ENCODE data around the gene OTUD5.

OTUD5 gene

DNA sequence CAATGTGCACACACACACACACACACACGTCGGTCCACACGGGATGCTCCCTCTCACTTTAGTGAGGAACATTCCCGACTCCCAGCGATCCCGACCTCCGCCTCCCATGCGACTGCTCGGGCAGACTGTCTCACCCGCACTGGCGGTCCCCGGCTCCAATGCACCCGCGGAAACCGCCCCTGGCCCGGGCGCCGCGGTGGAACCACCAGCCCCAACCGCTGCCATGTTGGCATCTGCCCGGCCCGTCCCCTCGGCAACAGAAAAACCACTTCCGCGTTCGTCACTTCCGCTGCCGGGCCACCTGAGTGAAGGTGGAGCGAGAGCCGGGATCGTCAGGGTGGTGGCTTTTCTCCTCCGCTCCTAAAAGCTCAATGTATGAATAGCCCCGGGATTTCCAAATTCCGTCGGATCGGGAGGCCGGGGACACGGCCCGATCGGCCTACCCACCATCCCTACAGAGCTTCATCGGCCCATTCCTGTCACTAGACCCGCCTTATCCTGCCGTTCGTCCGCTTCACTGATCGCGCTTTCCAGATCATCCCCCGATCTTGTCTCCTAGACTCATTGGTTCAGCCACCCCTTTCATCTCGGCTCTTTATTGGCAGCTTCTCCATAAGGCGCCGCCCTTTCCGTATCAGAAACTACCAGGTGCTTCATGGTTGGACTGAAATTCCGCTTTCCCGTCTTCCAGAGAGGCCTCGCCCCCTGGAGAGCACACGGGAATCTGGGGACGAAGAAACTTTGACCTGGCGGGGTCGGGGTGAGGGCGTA is 45.8 kb downstream of the OTUD5 start, which contains the start of gene SLC35A2:
Gene SLC35A2, minus strand, starts transcription at position 235 of the 771 bp plus-strand sequence. Its CDS starts 10 bp downstream, at position 225.
- peak; percentile 73 to 81 for DNase-seq
- Histone ChIP-seq H2BK12ac (ENCODE audit: low read length) (no peak within 1 kb of the TSS), H2AFZ (ENCODE audit: insufficient read depth, low read length, poor library complexity) (peak within 1 kb of the TSS; percentile 54), H3K4ac (ENCODE audit: low read depth, low read length) (peak within 1 kb of the TSS; percentile 57), H3K9me3 (ENCODE audit: insufficient read depth, low read depth, low read length) (no peaks in the 10 kb centered on the region), H3K4me1 (ENCODE audit: control insufficient read depth in 1 of 2, insufficient read depth in 2 of 2, low read length in 2 of 2) (no peaks in the 10 kb centered on the region), H3K79me1 (ENCODE audit: low read length) (peaks cover 7% of the 10 kb centered on the region), H4K8ac (ENCODE audit: low read depth, low read length) (peak within 1 kb of the TSS; percentile 76), H4K12ac (ENCODE audit: low read depth, low read length) (peak within 1 kb of the TSS; percentile 74), H3K27me3 (ENCODE audit: insufficient read depth, low read length) (no peaks in the 10 kb centered on the region), H3K79me2 (ENCODE audit: control insufficient read depth, insufficient read depth, low read length, poor library complexity) (no peaks in the 10 kb centered on the region), H3K9ac (ENCODE audit: low read length) (peak within 1 kb of the TSS; percentile 87), H3K18ac (ENCODE audit: low read length) (peak within 1 kb of the TSS; percentile 28), H3K4me3 (ENCODE audit: low read depth, low read length) (peak within 1 kb of the TSS; percentile 84), H3K4me2 (ENCODE audit: low read length) (peak within 1 kb of the TSS; percentile 84), H3K27ac (ENCODE audit: low read depth, low read length) (peak within 1 kb of the TSS; percentile 65), H2BK120ac (ENCODE audit: insufficient read depth, low read length, poor library complexity) (no peak within 1 kb of the TSS), H3K36me3 (ENCODE audit: control insufficient read depth in 1 of 2, insufficient read depth in 2 of 2, low read length in 2 of 2) (peaks cover 16 to 22% of the 10 kb centered on the region in 2 experiments), H3K14ac (ENCODE audit: low read length) (peak within 1 kb of the TSS; percentile 87), H2BK5ac (ENCODE audit: low read depth, low read length, poor library complexity) (no peak within 1 kb of the TSS), H4K91ac (ENCODE audit: low read depth, low read length) (peak within 1 kb of the TSS; percentile 67), H3K23ac (ENCODE audit: low read length) (no peak within 1 kb of the TSS), H2AK5ac (ENCODE audit: low read length) (peak within 1 kb of the TSS; percentile 76)
- WGBS (ENCODE audit: extremely low coverage, insufficient coverage, insufficient read length) = no CpG with 5 or more reads among the region's 60 CpGs

DNA sequence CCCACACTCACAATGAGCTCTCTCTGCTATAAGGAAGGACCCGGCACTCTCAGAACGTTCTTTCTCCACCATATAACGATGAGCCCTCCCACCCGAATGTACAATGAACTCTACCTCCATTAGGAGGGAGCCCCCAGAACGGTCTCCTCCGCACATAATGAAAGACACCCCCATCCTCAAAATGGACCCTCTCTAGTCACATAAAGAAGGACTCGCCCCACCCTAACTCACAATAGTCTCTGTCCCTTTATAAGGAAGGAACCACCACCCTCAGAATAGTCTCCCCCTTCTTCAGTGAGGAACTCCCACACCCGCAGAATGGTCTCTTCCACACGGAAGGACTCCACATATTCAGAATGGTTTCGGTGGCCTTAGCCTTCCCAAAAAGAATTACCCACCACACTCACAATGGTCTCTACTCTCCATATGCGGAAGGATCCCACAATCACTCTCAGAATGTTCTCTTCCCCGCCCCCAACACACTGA is 46.4 kb downstream of the OTUD5 start:
- peaks cover 7% of the 10 kb centered on the region for H3K79me1 ChIP-seq (ENCODE audit: low read length)
- no peak overlapping the region for H2BK120ac ChIP-seq (ENCODE audit: insufficient read depth, low read length, poor library complexity)
- H3K4me1 ChIP-seq (ENCODE audit: control insufficient read depth in 1 of 2, insufficient read depth in 2 of 2, low read length in 2 of 2) = no peaks in the 10 kb centered on the region
- no peak overlapping the region for H2BK12ac ChIP-seq (ENCODE audit: low read length)
- peak overlapping the region; percentile 84 for H3K4me2 ChIP-seq (ENCODE audit: low read length)
- H3K36me3 ChIP-seq (ENCODE audit: control insufficient read depth in 1 of 2, insufficient read depth in 2 of 2, low read length in 2 of 2) = peaks cover 21 to 28% of the 10 kb centered on the region in 2 experiments
- peak overlapping the region; percentile 84 for H3K4me3 ChIP-seq (ENCODE audit: low read depth, low read length)
- peak overlapping the region; percentile 57 for H3K9ac ChIP-seq (ENCODE audit: low read length)
- peak overlapping the region; percentile 87 for H3K14ac ChIP-seq (ENCODE audit: low read length)
- peak overlapping the region; percentile 17 for H2AFZ ChIP-seq (ENCODE audit: insufficient read depth, low read length, poor library complexity)
- WGBS (ENCODE audit: extremely low coverage, insufficient coverage, insufficient read length) = no CpG with 5 or more reads among the region's 12 CpGs
- H3K27ac ChIP-seq (ENCODE audit: low read depth, low read length) = no peak overlapping the region
- H2AK5ac ChIP-seq (ENCODE audit: low read length) = peak overlapping the region; percentile 76
- peak overlapping the region; percentile 76 for H4K8ac ChIP-seq (ENCODE audit: low read depth, low read length)
- peak overlapping the region; percentile 67 for H4K91ac ChIP-seq (ENCODE audit: low read depth, low read length)
- H3K27me3 ChIP-seq (ENCODE audit: insufficient read depth, low read length) = no peaks in the 10 kb centered on the region
- H3K4ac ChIP-seq (ENCODE audit: low read depth, low read length) = peak overlapping the region; percentile 57
- H3K18ac ChIP-seq (ENCODE audit: low read length) = peak overlapping the region; percentile 28
- DNase-seq = peak in 1 of 2 donors; percentile 29
- H3K23ac ChIP-seq (ENCODE audit: low read length) = no peak overlapping the region
- peak overlapping the region; percentile 74 for H4K12ac ChIP-seq (ENCODE audit: low read depth, low read length)
- H3K79me2 ChIP-seq (ENCODE audit: control insufficient read depth, insufficient read depth, low read length, poor library complexity) = no peaks in the 10 kb centered on the region
- no peak overlapping the region for H2BK5ac ChIP-seq (ENCODE audit: low read depth, low read length, poor library complexity)
- no peaks in the 10 kb centered on the region for H3K9me3 ChIP-seq (ENCODE audit: insufficient read depth, low read depth, low read length)

DNA sequence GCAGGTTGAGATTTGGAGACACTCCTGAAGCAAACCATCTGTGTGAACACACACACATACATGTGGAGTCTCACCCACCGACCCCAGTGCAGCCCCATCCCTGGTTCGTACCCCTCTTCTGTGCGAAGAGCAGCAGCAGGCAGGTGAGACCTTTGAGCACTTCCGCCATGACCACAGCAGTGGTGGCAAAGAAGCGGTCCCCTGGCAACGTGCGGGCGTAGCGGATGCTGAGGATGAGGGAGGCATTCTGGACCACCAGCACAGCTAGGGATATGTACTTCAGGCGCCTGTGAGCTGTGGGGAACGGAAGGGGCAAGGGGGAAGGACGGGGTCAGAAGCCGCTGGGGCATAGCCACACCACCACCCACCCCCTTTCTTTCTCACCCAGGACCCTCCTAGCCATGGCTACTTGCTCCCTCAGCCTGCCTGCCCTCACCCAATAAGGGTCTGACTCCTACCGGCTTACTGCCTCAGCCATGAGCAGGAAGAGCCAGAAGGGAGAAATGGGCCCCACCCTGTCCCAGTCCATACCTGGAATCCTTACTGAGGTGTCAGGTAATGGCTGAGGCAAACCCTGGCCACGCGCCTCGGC is 47.6 kb downstream of the OTUD5 start:
- H2AFZ ChIP-seq (ENCODE audit: insufficient read depth, low read length, poor library complexity) = no peak overlapping the region
- no peak overlapping the region for H2AK5ac ChIP-seq (ENCODE audit: low read length)
- no peak overlapping the region for H3K4ac ChIP-seq (ENCODE audit: low read depth, low read length)
- H3K14ac ChIP-seq (ENCODE audit: low read length) = no peak overlapping the region
- H3K79me1 ChIP-seq (ENCODE audit: low read length) = peaks cover 7% of the 10 kb centered on the region
- H3K4me2 ChIP-seq (ENCODE audit: low read length) = no peak overlapping the region
- WGBS (ENCODE audit: extremely low coverage, insufficient coverage, insufficient read length) = no CpG with 5 or more reads among the region's 17 CpGs
- no peak overlapping the region for H4K91ac ChIP-seq (ENCODE audit: low read depth, low read length)
- DNase-seq = peak; percentile 23 to 25
- no peak overlapping the region for H2BK120ac ChIP-seq (ENCODE audit: insufficient read depth, low read length, poor library complexity)
- H3K79me2 ChIP-seq (ENCODE audit: control insufficient read depth, insufficient read depth, low read length, poor library complexity) = no peaks in the 10 kb centered on the region
- no peak overlapping the region for H4K8ac ChIP-seq (ENCODE audit: low read depth, low read length)
- no peaks in the 10 kb centered on the region for H3K9me3 ChIP-seq (ENCODE audit: insufficient read depth, low read depth, low read length)
- no peak overlapping the region for H3K27ac ChIP-seq (ENCODE audit: low read depth, low read length)
- no peak overlapping the region for H3K23ac ChIP-seq (ENCODE audit: low read length)
- no peak overlapping the region for H2BK5ac ChIP-seq (ENCODE audit: low read depth, low read length, poor library complexity)
- no peak overlapping the region for H3K4me3 ChIP-seq (ENCODE audit: low read depth, low read length)
- no peaks in the 10 kb centered on the region for H3K27me3 ChIP-seq (ENCODE audit: insufficient read depth, low read length)
- H2BK12ac ChIP-seq (ENCODE audit: low read length) = no peak overlapping the region
- no peaks in the 10 kb centered on the region for H3K4me1 ChIP-seq (ENCODE audit: control insufficient read depth in 1 of 2, insufficient read depth in 2 of 2, low read length in 2 of 2)
- H3K9ac ChIP-seq (ENCODE audit: low read length) = no peak overlapping the region
- H3K18ac ChIP-seq (ENCODE audit: low read length) = no peak overlapping the region
- H3K36me3 ChIP-seq (ENCODE audit: control insufficient read depth in 1 of 2, insufficient read depth in 2 of 2, low read length in 2 of 2) = peaks cover 29 to 33% of the 10 kb centered on the region in 2 experiments
- H4K12ac ChIP-seq (ENCODE audit: low read depth, low read length) = no peak overlapping the region

DNA sequence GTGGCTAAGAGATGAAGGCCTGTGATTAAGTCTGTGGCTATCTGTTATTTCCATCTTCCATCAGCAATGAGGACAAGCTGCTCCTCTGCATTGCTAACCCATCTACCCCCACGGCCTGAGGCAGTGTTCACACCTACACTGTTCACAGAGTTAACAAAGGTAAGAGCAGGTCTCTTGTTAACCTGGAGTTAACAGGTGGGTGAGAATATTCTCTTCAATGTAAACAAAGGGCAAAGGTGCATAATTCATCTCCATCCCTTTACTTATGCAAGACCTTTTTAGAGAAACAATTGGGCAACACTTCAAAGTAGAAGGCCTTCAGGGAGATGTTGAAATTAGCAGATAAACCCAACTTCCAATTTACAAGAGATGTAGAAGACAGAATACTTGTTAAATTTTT is 48.8 kb downstream of the OTUD5 start:
- H4K8ac ChIP-seq (ENCODE audit: low read depth, low read length) = no peak overlapping the region
- H3K4me2 ChIP-seq (ENCODE audit: low read length) = no peak overlapping the region
- H3K9ac ChIP-seq (ENCODE audit: low read length) = no peak overlapping the region
- H4K91ac ChIP-seq (ENCODE audit: low read depth, low read length) = no peak overlapping the region
- H3K9me3 ChIP-seq (ENCODE audit: insufficient read depth, low read depth, low read length) = no peaks in the 10 kb centered on the region
- no peak overlapping the region for H2BK5ac ChIP-seq (ENCODE audit: low read depth, low read length, poor library complexity)
- H4K12ac ChIP-seq (ENCODE audit: low read depth, low read length) = no peak overlapping the region
- H3K79me2 ChIP-seq (ENCODE audit: control insufficient read depth, insufficient read depth, low read length, poor library complexity) = no peaks in the 10 kb centered on the region
- no peak overlapping the region for H3K23ac ChIP-seq (ENCODE audit: low read length)
- no peak overlapping the region for H2BK12ac ChIP-seq (ENCODE audit: low read length)
- H2AFZ ChIP-seq (ENCODE audit: insufficient read depth, low read length, poor library complexity) = no peak overlapping the region
- peaks cover 34 to 37% of the 10 kb centered on the region in 2 experiments for H3K36me3 ChIP-seq (ENCODE audit: control insufficient read depth in 1 of 2, insufficient read depth in 2 of 2, low read length in 2 of 2)
- no peak overlapping the region for H3K14ac ChIP-seq (ENCODE audit: low read length)
- H3K27me3 ChIP-seq (ENCODE audit: insufficient read depth, low read length) = no peaks in the 10 kb centered on the region
- H3K27ac ChIP-seq (ENCODE audit: low read depth, low read length) = no peak overlapping the region
- no CpG with 5 or more reads among the region's 1 CpG for WGBS (ENCODE audit: extremely low coverage, insufficient coverage, insufficient read length)
- H3K4me3 ChIP-seq (ENCODE audit: low read depth, low read length) = no peak overlapping the region
- no peaks in the 10 kb centered on the region for H3K4me1 ChIP-seq (ENCODE audit: control insufficient read depth in 1 of 2, insufficient read depth in 2 of 2, low read length in 2 of 2)
- no peak overlapping the region for H2BK120ac ChIP-seq (ENCODE audit: insufficient read depth, low read length, poor library complexity)
- H3K79me1 ChIP-seq (ENCODE audit: low read length) = peaks cover 7% of the 10 kb centered on the region
- DNase-seq = peak; percentile 51 to 71
- H3K4ac ChIP-seq (ENCODE audit: low read depth, low read length) = no peak overlapping the region
- H2AK5ac ChIP-seq (ENCODE audit: low read length) = no peak overlapping the region
- H3K18ac ChIP-seq (ENCODE audit: low read length) = no peak overlapping the region

Data from trophoblast cell (in vitro differentiated cells and primary cell).